Keratinocyte (primary cell): ENCODE data around the gene CNN3.

Experiments
- EZH2 ChIP-seq: IDR thresholded peaks from one replicate; pipeline ENCODE4 v1.6.1; 2012; ENCODE audit warnings: inconsistent platforms, mild to moderate bottlenecking, low read length, moderate library complexity
- TF ChIP-seq, protein P1 (sequence below), 3 experiments: IDR thresholded peaks in 1 of 3; conservative IDR thresholded peaks in 1 of 3; optimal IDR thresholded peaks in 1 of 3; 2 replicates in 2 of 3; 3 replicates in 1 of 3; pipeline versions ENCODE3 to v1.5.1; 2011; ENCODE audit warnings: low read length in 3 of 3, mild to moderate bottlenecking in 3 of 3, moderate library complexity in 2 of 3, control low read depth in 1 of 3, inconsistent platforms in 1 of 3; ENCODE audit not compliant: insufficient read depth in 2 of 3; ENCODE audit errors: extremely low read depth in 1 of 3

DNA sequence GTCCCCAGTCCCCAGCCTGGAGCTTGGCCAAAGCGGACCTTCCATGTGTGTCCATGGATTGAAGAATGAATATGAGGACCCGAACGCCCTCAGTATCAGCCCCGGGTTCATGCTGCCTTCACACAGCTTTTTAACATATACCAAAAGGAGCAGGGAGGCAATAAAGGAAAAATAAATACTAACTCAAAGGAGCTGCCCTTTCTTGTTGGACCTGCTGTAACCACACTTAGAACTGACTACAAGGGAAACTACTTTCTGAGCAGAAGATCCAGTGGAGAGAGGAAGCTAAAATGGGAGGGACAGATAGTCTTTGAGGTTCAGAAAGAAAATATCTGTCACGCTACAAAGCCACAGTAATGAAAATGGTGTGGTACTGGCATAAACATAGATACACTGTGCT is 48.6 kb downstream of the CNN3 start:
- TF ChIP-seq, protein P1, sequence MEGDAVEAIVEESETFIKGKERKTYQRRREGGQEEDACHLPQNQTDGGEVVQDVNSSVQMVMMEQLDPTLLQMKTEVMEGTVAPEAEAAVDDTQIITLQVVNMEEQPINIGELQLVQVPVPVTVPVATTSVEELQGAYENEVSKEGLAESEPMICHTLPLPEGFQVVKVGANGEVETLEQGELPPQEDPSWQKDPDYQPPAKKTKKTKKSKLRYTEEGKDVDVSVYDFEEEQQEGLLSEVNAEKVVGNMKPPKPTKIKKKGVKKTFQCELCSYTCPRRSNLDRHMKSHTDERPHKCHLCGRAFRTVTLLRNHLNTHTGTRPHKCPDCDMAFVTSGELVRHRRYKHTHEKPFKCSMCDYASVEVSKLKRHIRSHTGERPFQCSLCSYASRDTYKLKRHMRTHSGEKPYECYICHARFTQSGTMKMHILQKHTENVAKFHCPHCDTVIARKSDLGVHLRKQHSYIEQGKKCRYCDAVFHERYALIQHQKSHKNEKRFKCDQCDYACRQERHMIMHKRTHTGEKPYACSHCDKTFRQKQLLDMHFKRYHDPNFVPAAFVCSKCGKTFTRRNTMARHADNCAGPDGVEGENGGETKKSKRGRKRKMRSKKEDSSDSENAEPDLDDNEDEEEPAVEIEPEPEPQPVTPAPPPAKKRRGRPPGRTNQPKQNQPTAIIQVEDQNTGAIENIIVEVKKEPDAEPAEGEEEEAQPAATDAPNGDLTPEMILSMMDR (optimal IDR thresholded peaks at IDR 0.05 in 1 of 3, IDR thresholded peaks at IDR 0.05 in 1 of 3, conservative IDR thresholded peaks at IDR 0.05 in 1 of 3; ENCODE audit: extremely low read depth in 1 of 3, insufficient read depth in 2 of 3, low read length in 3 of 3), result no peak
- no peak for TF ChIP-seq EZH2
